Nephron progenitor cell (in vitro differentiated cells): Measurements from ENCODE around the gene POLL.

ENCODE experiments used
- DNase-seq: peaks from one replicate; pipeline ENCODE4 v3.0.0; 2021
- H3K27ac Mint-ChIP-seq: 2 replicates; pipeline ENCODE4 v1.8.0; 2021; ENCODE audit warnings: mild to moderate bottlenecking, moderate library complexity, mixed read lengths
- H3K27me3 Mint-ChIP-seq: 2 replicates; pipeline ENCODE4 v1.8.0; 2021; ENCODE audit warnings: mild to moderate bottlenecking, low read depth, mixed read lengths; ENCODE audit not compliant: poor library complexity
- H3K36me3 Mint-ChIP-seq: 2 replicates; pipeline ENCODE4 v1.8.0; 2021; ENCODE audit warnings: low read depth, mixed read lengths
- H3K4me1 Mint-ChIP-seq: 2 replicates; pipeline ENCODE4 v1.8.0; 2021; ENCODE audit warnings: mixed read lengths
- H3K4me3 Mint-ChIP-seq: 2 replicates; pipeline ENCODE4 v1.8.0; 2021; ENCODE audit warnings: mild to moderate bottlenecking, moderate library complexity, mixed read lengths
- H3K9me3 Mint-ChIP-seq: 2 replicates; pipeline ENCODE4 v1.8.0; 2021; ENCODE audit warnings: mild to moderate bottlenecking, moderate library complexity, mixed read lengths
- CTCF ChIP-seq: fragments of 200-600 bp; sonication (generic); IDR thresholded peaks from 2 replicates; pipeline ENCODE4 v1.5.0; 2021; ENCODE audit warnings: antibody characterized with exemption

Gene POLL

GRCh38 chr10:101577121-101577871 is 10.8 kb downstream of the POLL start:
- H3K27ac Mint-ChIP-seq = peak overlapping the region; percentile 46
- H3K4me1 Mint-ChIP-seq = peaks cover 14% of the 10 kb centered on the region
- H3K27me3 Mint-ChIP-seq = peaks cover 5% of the 10 kb centered on the region
- H3K4me3 Mint-ChIP-seq = no peak overlapping the region
- H3K9me3 Mint-ChIP-seq = peaks cover 6% of the 10 kb centered on the region
- no peak for TF ChIP-seq CTCF
- H3K36me3 Mint-ChIP-seq = peaks cover 22% of the 10 kb centered on the region
- no peak for DNase-seq

- no peak overlapping the region for H3K4me3 Mint-ChIP-seq
- H3K36me3 Mint-ChIP-seq = peaks cover 22% of the 10 kb centered on the region
- no peak for DNase-seq
Observed at GRCh38 chr10:101576211-101576863, 11.7 kb downstream of the POLL start.

GRCh38 chr10:101575580-101576210 is 12.4 kb downstream of the POLL start:
- H3K27me3 Mint-ChIP-seq = peaks cover 11% of the 10 kb centered on the region
- TF ChIP-seq CTCF = no peak
- no peak overlapping the region for H3K27ac Mint-ChIP-seq
- DNase-seq = no peak
- peaks cover 22% of the 10 kb centered on the region for H3K36me3 Mint-ChIP-seq
- peaks cover 6% of the 10 kb centered on the region for H3K9me3 Mint-ChIP-seq
- no peak overlapping the region for H3K4me3 Mint-ChIP-seq
- H3K4me1 Mint-ChIP-seq = peaks cover 18% of the 10 kb centered on the region

More at GRCh38 chr10:101576211-101576863, 11.7 kb downstream of the POLL start:
- Mint-ChIP-seq H3K9me3 (peaks cover 6% of the 10 kb centered on the region), H3K4me1 (peaks cover 14% of the 10 kb centered on the region), H3K27ac (no peak overlapping the region), H3K27me3 (peaks cover 5% of the 10 kb centered on the region)
- TF ChIP-seq CTCF = no peak

GRCh38 chr10:101575091-101575490 is 13.0 kb downstream of the POLL start:
- peaks cover 15% of the 10 kb centered on the region for H3K27me3 Mint-ChIP-seq
- H3K27ac Mint-ChIP-seq = no peak overlapping the region
- peaks cover 22% of the 10 kb centered on the region for H3K36me3 Mint-ChIP-seq
- no peak for TF ChIP-seq CTCF
- no peak for DNase-seq
- peaks cover 6% of the 10 kb centered on the region for H3K9me3 Mint-ChIP-seq
- H3K4me1 Mint-ChIP-seq = peaks cover 20% of the 10 kb centered on the region
- no peak overlapping the region for H3K4me3 Mint-ChIP-seq

GRCh38 chr10:101573885-101574753 is 13.9 kb downstream of the POLL start:
- TF ChIP-seq CTCF = no peak
- Mint-ChIP-seq H3K27ac (no peak overlapping the region), H3K36me3 (peaks cover 17% of the 10 kb centered on the region), H3K4me1 (peaks cover 27% of the 10 kb centered on the region), H3K27me3 (peaks cover 18% of the 10 kb centered on the region), H3K9me3 (peaks cover 6% of the 10 kb centered on the region), H3K4me3 (no peak overlapping the region)
- DNase-seq = no peak
